HG02973 (cell line): Measurements from ENCODE around the gene LEKR1.
"Not testable (repeated sequence)": the region's sequence is repeated elsewhere in the genome, so short reads cannot be mapped to it uniquely, and the experiment has no call there.

Experiments
- ATAC-seq: cut with Tn5 transposase; IDR thresholded peaks from one replicate; pipeline ENCODE4 v1.9.1; 2021; ENCODE audit warnings: moderate library complexity; ENCODE audit not compliant: unreplicated experiment

Gene LEKR1

GRCh38 chr3:156826144-156826895 is at the start of gene LEKR1:
LEKR1 (plus strand) TSS chr3:156826353; CDS start chr3:156829330, 2,977 bp downstream.
- ATAC-seq = peak; percentile 85

GRCh38 chr3:156776871-156777270 is 49.3 kb upstream of the LEKR1 start:
- no peak for ATAC-seq

GRCh38 chr3:156781310-156782230 is 44.6 kb upstream of the LEKR1 start:
- no peak for ATAC-seq

- no peak for ATAC-seq
These were observed 43.8 kb upstream of the LEKR1 start for GRCh38 chr3:156782319-156782718.

GRCh38 chr3:156782921-156783320 is 43.2 kb upstream of the LEKR1 start:
- no peak for ATAC-seq

GRCh38 chr3:156787001-156787400 is 39.2 kb upstream of the LEKR1 start:
- ATAC-seq = no peak

GRCh38 chr3:156787926-156788663 is 38.1 kb upstream of the LEKR1 start:
- ATAC-seq = peak; percentile 80

GRCh38 chr3:156788846-156789245 is 37.3 kb upstream of the LEKR1 start:
- no peak for ATAC-seq

- ATAC-seq = no peak
These were observed 36.0 kb upstream of the LEKR1 start for GRCh38 chr3:156790156-156790555.

- ATAC-seq = no peak
These were observed 34.0 kb upstream of the LEKR1 start for GRCh38 chr3:156792114-156792513.

- ATAC-seq = no peak
These were observed 33.6 kb upstream of the LEKR1 start for GRCh38 chr3:156792536-156792935.

GRCh38 chr3:156792945-156793344 is 33.2 kb upstream of the LEKR1 start:
- ATAC-seq = no peak

GRCh38 chr3:156793400-156793799 is 32.8 kb upstream of the LEKR1 start:
- no peak for ATAC-seq

GRCh38 chr3:156793851-156794250 is 32.3 kb upstream of the LEKR1 start:
- no peak for ATAC-seq

GRCh38 chr3:156795890-156796481 is 30.2 kb upstream of the LEKR1 start:
- ATAC-seq = no peak

- no peak for ATAC-seq
These were observed 28.8 kb upstream of the LEKR1 start for GRCh38 chr3:156797368-156797767.

GRCh38 chr3:156800287-156800686 is 25.9 kb upstream of the LEKR1 start:
- not testable (repeated sequence) for ATAC-seq

GRCh38 chr3:156801746-156802145 is 24.4 kb upstream of the LEKR1 start:
- no peak for ATAC-seq

GRCh38 chr3:156802821-156803606 is 23.1 kb upstream of the LEKR1 start:
- ATAC-seq = no peak
